GM21360 (cell line): ENCODE data around the gene STAT1.
"Not testable (repeated sequence)": the region's sequence is repeated elsewhere in the genome, so short reads cannot be mapped to it uniquely, and the experiment has no call there.

ENCODE experiments used
- ATAC-seq: cut with Tn5 transposase; IDR thresholded peaks from one replicate; pipeline ENCODE4 v1.9.1; 2021; ENCODE audit warnings: mild to moderate bottlenecking, moderate library complexity; ENCODE audit not compliant: unreplicated experiment

STAT1 gene

DNA sequence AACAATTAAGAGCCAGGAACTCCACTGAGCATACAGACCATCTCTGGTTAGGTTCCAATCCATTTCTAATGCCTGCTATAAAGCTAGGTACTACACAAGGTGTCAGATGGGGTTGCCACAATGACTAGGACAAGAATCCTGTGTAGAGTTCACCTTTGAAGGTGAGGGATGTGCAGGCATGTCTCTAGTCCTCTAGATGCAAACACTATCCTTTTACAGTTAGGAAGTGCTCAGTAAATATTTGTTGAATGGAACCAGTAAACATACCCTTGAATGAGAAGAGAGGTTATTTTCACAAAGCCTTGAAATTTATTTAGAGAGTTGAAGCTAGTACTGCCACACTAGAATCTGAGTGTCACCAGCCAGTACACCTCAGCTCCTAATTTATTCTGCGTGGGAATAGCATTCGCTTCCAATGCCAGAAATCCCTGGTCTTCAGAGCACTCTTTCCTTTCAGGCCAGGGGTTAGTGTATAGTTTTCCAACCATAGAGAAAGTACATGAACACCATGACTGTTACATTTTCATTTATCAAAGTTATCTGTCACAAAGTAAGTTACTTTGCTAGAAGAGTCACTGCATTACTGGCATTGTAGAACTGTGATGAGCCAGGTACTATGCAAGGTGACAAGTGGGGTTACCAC, 48.3 kb downstream of the STAT1 start:
- ATAC-seq = no peak

DNA sequence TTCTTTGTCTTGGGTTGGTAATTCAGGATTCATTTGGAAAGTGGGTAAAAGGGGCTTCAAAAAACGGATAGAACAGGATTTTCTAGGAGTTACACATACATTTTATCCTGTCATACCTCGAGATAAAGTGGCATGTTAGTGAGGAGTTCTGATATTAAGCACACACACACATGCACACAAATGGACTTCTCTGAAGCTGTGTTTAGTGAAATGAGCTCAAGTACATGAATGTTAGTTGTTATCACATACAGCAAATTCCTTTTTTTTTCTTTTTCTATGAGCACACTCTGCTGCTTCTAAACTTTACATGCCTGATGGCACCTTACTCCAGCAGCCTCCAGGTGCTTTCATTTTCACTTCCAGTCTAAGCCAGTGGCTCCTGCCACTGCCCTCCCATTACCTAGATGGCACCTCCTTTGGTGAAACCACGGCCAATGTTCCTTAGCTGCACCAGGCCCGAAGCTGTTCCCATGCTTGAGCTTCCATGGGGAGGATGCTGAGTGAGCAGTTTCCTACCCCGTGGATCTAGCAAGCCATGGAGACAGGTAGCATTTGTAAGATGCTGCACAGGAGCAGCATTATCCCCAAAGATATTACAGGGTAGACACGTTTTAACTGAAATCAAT, 49.7 kb downstream of the STAT1 start:
- no peak for ATAC-seq

DNA sequence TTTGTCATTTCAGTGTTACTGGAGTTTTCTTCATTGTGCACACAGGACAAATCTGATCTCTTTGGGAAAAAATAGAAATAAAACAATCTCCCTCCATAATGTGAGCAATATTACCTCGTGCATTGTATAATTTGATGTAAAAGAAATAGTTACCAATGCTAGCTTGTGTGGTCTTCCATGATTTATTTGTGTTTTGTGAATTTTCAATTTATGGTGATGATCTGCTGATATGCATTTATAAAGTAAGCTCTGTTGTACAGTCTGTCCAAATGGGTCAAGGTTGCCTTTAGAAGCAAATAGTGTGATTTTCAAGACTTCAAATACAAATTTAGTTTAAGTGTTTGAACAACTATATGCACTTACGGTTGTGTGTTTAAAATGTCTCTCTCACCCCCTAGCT, 50.9 kb downstream of the STAT1 start:
- ATAC-seq = no peak

DNA sequence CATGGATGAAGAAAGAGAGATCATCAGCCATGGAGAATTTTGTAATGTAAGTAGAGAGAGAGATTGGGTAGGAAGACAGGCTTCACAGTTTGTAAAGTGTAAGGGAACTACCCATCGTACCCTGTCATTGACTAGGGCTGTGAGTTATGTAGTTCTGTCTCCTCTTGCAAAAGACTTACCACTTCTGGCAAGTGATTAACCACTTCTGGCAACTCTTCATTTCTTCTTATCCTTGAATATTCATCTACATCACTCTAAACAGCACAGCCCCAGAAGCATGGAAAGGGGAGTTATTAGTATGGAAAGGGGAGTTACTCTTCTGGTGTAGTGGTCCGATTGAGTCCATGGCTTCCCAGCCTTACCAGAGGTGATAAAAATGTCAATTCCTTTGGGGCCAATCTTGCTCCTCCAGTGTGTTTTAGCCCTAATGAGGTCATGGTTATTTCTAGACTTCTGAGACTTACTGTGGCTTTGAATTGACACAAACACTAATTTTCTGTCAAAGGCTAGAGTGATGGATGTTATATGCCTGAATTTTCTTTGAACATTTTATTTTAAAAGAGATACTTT, 52.0 kb downstream of the STAT1 start:
- ATAC-seq = no peak

DNA sequence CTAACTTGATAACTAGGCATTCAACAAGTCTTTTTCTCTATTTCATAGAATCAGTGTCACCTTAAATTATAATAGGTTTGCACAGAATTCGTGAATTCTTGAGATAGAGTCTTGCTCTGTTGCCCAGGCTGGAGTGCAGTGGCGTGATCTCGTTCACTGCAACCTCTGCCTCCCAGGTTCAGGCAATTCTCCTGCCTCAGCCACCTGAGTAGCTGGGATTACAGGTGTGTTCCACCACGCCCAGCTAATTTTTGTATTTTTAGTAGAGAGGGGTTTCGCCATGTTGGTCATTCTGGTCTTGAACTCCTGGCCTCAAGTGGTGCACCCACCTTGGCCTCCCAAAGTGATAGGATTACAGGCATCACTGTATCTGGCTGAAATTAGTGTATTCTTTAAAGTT, 52.9 kb downstream of the STAT1 start:
- not testable (repeated sequence) for ATAC-seq

DNA sequence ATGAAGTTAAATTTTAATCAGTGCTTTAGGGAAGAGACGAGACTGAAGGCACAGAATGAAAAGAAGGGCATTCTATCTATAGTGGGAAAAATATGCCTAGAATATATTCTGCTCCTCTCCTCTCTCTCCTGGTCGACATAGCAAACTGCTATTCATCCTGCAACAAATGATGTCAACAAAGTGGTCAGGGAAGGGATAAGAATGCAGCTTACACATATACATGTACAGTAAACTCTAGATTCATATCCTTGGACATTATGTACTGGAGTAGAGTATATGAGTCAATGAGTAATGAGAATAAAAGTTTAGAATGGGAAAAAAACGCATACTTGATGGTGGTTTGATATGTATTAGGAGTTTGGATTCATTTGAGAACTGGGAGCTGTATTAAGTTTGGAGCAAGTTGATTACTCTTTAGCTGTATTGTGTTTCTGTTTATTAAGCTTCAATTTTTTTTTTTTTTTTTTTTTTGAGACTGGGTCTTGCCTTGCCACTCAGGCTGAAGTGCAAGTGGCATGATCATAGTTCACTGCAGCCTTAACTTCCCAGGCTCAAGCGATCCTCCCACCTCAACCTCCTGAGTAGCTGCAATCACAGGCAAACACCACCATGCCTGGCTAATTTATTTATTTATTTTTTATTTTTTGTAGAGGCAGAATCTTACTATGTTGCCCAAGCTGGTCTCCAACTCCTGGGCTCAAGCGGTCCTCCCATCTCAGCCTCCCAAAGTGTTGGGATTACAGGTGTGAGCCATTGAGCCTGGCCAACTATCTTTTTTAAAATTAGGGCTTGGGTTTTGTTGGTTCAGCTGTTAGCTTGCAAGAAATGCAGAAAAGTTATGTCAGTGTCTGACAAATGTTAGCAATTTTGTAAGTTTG, 53.8 kb downstream of the STAT1 start:
- ATAC-seq = no peak

DNA sequence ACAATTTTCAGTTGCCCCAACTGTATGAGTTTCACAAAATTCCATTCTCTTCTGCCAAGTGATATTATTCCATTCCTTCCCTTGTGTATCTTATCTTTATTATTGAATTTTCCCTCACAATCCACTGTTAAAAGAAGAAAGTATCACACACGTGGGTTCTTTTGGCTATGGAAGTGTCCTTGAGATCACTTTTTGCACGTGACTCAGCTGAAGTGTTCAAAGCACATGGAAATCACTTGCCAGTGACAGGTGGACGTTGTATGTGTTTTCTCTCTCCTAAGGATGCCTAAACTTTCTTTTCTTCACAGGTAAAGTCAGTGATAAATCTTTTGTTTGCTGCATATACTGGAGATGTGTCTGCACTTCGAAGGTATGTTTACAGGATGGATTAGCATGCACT, 60.7 kb downstream of the STAT1 start:
- ATAC-seq = no peak

DNA sequence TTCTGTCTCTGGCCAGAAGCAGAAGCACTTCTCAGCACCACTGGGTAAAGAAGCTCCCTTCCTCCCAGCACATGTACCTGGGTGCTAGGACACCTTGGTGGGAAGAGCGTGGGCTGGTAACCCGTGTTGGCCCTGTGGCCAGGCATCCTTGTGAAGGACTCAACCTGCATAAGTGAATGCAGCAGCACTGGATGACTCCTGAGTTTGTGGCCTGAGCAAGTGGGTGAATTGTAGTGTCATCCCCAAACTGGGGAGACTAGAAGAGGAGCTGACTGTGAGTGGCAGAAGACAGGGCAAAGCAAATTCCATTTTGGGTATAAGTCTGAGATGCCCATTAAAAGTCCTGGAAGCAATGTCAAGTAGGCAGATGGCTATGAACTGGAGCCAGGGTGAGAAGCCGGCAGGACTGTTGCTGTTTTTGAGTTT, 63.4 kb downstream of the STAT1 start:
- no peak for ATAC-seq

DNA sequence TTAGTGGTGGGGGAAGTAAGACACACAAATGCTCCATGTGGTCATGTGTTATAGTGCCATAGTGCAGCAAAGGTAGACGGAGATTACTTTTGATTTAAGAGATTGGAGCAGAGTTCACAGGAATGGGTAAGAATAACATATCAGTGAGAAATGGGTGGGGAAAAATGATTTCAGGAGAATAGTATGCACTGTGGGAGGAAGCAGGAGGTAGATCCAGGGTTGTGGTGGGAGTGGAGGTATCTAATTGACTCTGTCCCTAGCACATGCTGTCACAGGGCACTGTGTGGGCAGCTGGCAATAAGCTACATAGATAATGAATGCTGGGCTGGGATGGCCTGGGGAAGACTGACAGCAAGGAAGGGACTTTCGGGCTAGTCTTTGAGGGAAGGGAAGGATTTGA, 65.3 kb downstream of the STAT1 start:
- ATAC-seq = no peak

DNA sequence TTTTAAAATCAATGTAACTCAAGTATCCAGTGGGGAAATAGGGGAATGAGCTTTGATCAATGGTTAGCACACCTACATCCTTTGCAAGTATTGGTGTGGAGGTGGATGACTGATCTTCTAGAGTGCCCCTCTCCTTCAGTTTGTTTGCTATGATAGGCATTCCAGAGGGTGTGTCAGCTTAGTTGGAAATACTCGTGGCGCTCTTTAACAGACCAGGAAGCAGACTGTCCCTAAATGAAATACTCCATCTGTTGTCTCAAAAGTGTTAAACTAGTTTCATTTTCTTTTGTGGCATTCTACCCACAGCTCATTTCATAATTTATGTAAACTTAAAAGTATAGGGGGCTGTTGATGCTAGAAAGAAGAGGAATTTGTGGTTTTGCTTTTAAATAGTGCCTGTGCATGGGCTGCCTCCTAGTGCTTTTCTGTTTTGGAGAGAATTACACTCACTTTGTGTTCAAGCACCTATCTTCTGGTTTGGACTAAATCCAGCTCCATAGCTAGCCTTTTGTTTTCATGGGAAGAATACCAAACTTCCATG, 66.2 kb downstream of the STAT1 start:
- peak; percentile 75 for ATAC-seq

DNA sequence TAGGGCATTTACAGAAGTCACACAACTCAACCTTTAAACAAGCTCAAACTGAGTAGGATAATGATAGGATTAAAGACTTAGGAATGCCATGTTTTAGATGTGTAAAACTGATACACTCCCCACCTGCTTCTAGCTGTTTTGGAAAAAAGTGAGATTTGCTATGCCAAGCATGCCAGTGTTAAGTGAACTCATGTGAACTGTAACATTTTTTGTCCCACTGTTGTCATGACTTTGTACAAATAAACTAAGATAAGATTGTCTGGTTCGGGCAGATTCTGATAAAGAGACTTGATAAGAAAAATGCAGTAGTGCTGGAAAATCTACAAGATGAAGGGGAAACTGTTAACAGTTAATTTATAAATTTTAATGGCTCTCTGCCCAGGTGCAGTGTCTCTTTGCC, 66.8 kb downstream of the STAT1 start:
- ATAC-seq = no peak

DNA sequence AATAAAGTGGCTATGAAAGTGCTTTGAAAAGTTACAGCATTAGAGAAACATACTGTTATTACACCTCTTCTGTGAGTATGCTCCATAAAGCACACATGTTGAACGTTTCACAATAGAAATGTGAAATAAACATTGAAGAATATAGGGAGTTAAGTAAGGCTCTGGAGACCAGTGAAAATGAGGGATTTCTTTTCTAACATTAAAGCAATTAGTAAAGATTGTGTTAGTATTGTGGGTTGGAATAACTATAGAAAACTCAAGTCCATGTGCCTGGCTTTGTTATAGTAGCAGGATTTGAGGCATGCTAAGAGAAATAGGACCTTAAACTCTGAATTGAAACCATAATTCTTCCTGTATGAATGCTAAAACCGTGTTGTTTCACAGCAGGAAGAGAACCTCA, 70.3 kb downstream of the STAT1 start:
- ATAC-seq = no peak

DNA sequence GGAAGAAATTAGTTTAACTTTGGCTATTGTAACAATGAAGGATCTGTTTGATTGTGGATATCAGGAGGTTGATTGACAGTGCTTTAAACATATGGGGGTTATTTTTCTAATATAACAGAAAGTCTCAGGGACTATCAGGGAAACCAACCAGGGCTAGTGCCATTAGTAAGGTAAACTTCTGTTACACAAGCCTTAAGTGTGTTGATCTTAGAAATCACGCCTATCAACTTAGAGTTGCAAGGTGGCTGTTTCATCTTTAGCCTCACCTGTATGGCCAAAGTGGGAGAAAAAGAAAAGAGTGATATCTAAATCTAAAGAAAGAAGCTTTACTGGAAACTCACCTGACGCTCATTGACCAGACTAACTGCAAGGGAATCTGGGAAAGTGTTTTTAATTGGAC, 71.3 kb downstream of the STAT1 start:
- no peak for ATAC-seq

DNA sequence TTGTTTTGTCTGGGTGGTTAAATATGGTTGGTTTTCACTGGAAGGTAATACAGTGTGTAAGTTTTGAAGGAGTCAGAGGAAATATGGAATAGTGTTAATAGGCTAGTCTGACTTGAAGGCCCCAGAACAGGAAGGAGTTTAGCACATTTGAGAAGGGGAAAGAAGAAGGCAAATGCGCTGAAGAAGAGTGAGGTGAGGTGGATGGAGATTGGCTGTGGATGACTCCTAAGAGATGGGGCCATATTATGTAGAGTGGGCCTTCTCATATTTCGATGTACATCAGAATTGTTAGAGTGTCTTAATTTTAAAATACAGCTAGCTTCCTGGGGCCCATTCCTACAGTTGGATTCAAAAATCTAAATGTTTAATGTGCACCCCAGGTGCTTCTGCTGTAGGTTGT, 72.4 kb downstream of the STAT1 start:
- no peak for ATAC-seq

DNA sequence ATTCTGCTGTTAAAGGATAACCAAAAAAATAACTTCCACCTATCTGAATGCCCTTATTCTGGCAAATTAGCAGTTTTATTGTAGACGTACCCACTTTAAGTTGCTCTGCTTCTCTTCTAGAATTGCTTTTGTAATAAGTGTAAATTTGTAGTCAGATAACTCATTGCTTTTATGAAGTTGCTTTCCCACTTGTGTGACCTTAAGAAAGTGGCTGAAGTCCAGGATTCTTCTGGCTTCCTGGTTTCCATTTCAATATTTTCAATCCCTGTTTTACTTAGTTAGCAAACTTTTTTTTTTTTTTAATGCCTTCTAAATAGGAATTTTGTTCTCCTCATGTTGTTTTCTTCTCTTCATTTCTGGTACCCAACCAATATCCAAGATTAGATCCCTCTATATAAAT, 73.5 kb downstream of the STAT1 start:
- ATAC-seq = no peak

DNA sequence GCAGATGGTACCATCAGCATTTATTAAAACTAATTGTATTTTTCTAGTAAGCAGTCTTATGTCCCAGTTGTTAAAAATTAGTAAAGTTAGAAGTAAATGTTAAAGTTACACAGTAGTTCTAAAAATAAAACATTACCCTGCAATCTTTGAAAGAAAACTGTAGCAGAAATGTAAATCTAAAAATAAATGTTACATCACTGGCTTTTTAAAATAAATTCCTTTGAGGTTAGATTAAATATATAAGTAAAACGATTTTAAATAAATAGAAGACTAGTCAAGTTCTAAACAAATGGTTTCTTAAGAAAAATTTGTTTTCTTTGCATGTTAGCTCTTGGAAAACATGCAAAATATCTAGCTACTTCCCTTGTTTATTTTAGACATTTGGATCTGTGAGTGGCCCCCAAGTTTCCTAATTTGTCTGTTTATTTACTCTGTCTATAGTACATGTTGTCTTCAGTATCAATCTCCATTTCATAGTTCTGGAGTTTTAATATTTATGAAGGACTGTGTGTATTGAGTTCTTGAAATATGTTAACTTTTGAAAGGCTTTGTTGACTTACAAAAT, 75.1 kb downstream of the STAT1 start:
- no peak for ATAC-seq

DNA sequence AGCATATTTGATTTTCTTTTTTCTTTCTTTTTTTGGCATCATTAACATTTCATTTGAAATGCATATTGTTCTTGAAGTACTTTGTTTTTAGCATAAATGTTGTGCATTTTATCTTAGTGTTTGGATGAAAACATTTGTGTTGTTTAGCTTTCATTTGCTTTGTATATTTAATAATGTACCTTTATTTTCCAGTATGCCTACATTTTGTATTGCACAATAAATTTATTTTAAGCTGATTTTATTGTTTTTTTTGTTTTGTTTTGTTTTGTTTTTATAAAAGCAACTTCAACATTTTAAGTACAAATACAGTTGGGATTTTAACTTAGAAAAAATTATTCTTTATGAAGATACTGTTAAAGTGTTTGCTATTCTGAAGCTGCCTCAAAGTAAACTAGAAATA, 78.9 kb downstream of the STAT1 start:
- ATAC-seq = no peak

DNA sequence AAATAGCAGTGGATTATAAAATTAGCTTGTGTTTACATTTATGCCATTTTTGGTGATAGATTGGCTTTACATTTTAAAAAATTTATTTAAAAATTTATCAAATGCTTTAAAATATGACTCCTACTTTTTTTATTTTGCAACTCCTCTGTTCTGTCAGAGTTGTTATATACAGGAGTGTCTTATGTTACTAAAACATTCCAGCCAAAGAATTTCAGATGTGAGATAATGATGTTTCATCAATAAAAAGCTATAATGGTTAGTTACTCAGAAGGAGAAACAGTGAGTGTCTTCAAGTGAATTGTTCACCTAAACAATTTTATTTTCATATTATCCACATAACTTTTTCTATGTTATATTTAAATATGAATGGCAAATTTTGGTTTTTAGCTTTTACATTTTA, 80.6 kb downstream of the STAT1 start:
- ATAC-seq = no peak

DNA sequence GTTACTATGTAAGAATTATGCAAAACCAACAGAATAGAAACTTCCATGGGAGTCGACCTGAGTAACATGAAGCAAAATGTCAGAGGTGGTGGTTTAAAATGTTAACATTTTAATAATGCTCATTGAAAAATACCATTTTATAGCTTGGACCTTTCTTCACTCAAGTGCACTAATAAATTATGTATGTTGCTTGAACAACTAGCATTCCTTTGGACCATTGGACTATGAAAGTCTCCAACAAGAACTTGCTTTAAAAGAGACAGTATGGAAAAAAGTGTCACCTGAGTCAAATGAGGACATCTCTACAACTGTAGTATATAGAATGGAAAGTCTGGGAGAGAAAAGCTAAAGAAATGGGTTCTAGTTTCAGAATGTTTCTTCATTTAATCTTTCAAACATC, 81.5 kb downstream of the STAT1 start:
- ATAC-seq = no peak

DNA sequence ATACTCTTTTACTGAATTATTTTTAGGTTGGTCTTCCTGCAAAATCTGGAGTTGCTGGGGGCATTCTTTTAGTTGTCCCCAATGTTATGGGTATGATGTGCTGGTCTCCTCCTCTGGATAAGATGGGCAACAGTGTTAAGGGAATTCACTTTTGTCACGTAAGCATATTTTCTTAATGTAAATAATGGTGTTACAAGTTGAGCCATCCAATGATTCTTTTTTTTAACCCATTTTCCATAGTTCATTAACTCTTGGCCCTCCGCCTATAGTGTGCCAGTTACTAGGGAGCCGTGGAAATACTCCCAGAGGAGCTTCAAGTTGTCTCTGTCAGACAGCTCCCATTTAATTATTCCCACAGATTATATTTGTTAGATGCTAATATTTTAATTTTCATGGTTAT, 83.6 kb downstream of the STAT1 start:
- ATAC-seq = no peak

DNA sequence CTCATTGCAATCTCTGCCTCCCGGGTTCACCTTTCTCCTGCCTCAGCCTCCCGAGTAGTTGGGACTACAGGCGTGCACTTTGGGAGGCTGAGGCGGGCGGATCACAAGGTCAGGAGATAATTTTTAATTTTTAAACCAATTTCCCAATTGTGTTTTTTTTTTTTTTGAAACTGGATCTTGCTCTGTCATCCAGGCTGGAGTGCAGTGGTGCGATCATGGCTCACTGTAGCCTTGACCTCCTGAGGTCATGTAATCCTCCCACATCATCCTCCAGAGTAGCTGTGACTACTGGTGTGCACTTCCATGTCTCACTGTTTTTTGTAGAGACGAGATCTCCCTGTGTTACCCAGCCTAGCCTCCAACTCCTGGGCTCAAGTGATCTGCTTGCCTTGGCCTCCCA, 84.1 kb downstream of the STAT1 start:
- no peak for ATAC-seq
